HG03439 (cell line): ENCODE results near the gene CTDP1.

Experiments
- ATAC-seq: cut with Tn5 transposase; IDR thresholded peaks from one replicate; pipeline ENCODE4 v1.9.1; 2021; ENCODE audit warnings: mild to moderate bottlenecking, moderate library complexity; ENCODE audit not compliant: unreplicated experiment

The CTDP1 gene, protein sequence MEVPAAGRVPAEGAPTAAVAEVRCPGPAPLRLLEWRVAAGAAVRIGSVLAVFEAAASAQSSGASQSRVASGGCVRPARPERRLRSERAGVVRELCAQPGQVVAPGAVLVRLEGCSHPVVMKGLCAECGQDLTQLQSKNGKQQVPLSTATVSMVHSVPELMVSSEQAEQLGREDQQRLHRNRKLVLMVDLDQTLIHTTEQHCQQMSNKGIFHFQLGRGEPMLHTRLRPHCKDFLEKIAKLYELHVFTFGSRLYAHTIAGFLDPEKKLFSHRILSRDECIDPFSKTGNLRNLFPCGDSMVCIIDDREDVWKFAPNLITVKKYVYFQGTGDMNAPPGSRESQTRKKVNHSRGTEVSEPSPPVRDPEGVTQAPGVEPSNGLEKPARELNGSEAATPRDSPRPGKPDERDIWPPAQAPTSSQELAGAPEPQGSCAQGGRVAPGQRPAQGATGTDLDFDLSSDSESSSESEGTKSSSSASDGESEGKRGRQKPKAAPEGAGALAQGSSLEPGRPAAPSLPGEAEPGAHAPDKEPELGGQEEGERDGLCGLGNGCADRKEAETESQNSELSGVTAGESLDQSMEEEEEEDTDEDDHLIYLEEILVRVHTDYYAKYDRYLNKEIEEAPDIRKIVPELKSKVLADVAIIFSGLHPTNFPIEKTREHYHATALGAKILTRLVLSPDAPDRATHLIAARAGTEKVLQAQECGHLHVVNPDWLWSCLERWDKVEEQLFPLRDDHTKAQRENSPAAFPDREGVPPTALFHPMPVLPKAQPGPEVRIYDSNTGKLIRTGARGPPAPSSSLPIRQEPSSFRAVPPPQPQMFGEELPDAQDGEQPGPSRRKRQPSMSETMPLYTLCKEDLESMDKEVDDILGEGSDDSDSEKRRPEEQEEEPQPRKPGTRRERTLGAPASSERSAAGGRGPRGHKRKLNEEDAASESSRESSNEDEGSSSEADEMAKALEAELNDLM

DNA sequence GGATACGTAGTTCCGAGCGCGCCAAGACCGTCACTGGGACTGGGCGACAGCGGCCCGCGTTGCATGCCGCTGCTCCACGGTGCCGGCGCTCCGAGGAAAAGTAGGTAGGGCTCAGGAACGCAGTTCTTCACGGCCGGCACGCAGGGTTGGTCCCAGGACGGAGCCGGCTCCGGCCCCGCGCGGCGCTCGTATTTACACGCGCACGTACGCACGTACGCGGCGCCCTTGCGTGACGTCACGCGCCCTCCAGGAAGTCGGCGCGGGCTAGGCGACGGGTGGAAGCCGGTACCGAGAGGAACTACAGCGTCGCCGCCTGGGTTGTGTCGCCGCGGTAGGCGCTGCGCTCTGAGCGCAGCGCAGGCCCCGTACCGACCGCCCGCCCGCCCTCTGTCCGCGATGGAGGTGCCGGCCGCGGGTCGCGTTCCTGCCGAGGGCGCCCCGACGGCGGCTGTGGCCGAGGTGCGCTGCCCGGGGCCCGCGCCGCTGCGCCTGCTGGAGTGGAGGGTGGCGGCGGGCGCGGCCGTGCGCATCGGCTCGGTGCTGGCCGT lies at the start of gene CTDP1:
Gene CTDP1, plus strand, starts transcription at position 252 of the 548 bp plus-strand sequence. Its CDS starts 145 bp downstream, at position 397.
- peak; percentile 66 for ATAC-seq

DNA sequence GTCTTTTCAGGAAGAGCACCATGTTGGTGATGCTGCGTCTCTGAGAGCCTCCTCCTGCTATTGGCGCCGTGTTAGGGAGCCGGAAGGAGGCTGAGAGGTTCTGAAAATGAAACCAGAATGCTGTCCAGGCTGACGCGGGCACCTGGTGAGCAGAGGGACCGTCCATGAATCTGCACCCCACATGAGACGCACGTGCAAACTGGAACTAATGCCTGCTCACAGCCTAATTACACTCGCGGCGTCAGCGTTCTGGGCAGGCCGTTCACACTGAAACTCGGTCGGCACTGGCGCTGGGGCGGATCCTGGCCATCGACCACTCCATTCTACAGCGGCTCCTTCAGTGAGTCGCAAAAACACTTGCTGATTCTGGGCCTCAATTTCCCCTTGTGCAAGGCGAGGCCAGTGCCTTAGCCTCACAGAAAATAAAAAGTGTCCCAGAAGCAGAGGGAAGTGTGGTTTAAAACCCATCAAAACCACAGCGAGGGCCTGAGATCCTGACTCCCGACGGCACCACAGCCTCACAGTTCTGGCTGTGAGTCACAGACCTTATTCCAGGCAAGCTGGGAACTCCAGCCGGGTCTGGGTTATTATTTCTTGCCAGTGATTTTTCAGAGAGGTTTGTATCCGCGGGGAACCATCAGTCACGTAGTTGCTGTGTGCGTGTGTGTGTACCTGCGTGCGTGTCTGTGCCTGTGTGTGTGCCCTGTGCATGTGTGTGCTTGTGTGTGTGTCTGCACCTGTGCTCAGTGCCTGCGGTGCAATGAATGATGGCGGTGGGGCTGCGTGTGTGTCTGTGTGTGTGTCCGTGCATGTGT lies 49.1 kb upstream of the CTDP1 start:
- no peak for ATAC-seq

DNA sequence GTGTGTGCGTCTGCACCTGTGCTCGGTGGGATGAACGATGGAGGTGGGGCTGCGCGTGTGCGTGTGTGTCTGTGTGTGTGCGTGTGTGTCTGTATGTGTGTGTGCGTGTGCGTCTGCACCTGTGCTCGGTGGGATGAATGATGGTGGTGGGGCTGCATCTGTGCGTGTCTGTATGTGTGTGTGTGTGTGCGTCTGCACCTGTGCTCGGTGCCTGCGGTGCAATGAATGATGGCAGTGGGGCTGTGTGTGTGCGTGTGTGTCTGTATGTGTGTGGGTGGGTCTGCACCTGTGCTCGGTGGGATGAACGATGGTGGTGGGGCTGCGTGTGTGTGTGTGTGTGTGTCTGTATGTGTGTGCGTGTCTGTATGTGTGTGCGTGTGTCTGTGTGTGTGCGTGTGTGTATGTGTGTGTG lies 48.5 kb upstream of the CTDP1 start:
- no peak for ATAC-seq

DNA sequence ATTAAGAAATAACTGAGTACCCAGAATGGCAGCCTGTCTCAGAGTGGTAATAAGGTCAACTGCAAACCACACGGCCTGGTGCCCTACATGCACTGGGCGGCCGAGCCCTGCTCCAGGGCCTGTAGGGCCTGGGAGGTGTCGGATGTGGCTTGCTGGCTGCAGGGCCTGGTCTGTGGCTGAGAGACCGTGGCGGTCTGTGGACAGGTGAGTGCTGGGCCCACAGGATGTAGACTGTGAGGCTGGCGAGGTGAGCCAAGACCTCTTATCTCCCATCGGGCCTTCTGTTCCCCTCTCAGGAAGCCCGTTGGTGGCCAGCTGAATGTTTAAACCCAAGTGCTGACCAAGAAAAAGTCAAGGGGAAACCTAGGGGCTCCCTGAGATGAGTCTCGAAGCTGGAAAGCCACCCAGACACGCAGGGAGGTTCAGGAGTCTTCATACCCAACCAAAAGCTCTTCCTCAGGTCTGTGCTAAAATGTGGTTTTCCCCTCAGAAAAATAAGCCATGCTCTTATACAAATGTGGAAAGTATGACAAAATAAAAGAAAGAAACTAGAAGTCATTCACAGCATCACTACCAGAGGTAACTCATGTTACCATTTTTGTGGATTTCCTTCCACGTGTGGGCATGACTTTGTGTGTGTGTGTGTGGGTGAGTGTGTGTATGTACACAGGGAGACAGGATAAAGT lies 47.7 kb upstream of the CTDP1 start:
- no peak for ATAC-seq

DNA sequence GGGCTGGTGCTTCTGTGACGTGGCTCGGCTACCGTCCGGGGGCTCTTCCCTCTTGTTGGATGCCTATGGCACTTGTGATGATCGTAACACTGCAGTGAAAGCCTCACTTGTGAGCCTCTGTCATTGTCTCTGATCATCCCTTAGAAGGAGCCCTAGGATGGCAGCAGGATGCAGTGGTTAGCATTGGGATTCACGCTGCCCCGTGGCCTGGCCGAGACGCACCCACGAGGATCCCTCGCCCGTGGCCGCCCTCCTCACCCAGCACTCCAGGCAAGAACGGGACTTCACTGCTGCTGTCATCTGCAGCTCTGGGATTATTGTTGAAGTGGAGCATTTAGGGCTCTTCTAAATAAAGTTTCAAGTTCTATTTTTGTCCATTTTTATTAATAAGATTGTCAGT lies 46.8 kb upstream of the CTDP1 start:
- no peak for ATAC-seq

DNA sequence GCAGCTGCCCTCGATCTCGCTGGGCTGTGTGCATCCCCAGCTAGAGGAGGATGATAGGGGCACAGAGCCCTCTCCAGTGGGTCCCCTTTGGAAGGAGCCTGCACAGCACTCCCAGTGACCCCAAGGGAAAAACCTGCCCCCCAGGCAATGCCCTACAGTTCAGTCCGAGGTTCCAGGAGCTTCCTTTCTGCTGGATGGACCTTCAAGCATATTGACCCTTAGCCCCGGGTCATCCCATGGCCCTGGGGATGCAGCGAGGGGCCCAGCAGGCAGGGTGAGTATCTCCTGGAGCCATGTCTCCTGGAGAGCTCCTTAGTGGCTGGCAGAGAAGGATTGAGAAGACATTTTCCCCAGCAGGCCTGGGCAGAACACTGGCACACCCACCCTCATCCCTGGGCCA lies 45.4 kb upstream of the CTDP1 start:
- no peak for ATAC-seq

DNA sequence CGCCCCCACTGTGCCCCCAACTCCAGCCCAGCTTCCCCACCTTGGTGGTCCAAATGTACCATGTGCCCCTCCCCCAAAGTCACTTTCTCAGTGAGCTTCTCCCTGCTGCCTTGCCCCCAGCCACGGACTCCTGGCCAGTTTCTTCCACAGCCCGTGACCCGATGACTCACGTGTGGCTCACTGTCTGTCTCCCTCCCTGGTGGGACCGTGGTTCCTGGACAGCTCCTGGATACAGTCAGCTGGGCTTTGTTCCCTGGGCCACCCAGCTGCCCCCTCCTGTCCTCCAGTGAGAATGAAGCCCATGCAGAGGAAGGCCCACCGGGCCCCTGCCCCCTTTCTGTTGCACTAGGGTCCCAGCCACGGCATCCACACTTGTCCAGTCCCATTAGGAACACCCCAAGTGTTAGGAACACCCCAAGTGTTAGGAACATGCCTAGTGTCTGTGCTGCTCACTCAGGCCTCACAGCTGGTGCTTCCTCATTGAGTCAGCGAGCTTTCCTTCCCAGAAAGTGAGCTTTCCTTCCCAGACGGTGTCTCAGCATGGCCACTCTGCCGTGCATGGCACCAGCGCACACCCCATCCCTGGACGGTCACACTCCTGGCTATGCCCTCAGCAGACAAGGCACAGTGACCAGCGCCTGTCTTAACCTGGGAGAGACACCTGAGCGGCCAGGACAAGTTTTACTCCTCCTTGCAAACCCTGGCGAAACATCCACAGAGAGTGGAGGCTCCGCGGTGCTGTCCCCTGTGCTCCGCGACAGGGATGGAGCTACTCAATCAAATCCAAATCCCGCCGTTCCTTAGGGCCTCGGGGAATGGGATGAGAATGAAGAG lies 44.8 kb upstream of the CTDP1 start:
- ATAC-seq: no peak

DNA sequence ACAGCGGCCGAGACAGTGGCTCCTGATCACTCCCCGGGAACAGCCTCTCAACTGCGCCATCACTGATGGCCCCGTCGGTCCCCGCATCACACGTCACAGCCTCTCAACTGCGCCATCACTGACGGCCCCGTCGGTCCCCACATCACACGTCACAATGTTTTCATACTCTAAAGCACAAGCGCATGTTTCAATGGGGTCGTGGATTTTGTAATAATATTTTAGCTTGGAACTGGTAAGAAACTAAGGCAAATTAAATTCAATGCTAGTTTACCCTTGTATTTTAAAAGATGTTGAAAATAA lies 44.2 kb upstream of the CTDP1 start:
- ATAC-seq: no peak

DNA sequence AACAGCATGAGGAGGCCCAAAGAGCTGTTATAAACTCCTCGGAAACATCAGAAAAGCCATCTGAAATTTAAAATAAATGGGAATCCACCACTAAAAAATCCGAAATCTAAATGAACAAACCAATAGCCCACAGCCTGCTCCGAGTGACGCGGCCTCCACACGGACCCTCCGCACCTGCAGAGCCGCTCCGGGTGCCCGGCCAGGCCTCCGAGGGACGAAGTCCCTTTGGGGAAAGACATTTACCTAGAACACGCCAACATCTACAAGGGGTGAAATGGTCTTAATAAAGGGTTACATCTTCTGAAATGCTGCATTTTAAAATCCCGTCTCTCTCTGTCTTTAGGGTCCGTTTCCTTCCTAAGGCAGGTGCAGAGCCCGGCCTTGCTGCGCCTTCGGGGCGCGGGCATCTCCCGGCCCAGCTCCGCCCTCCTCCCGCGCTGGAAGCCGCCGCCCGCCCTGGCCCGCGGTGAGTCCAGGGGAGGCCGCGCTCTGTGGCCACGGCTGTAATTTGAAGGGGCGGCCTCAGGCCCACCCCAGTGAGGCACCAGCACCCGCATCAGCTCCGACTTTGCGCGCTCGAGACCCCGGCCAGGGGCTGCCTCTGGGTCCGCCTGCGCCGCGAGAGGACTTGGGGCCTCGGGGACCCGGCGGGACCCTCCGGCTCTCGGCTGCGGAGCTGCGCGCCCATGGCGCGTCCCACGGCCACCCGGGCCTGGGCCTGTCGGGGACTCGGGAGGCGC lies 42.3 kb upstream of the CTDP1 start:
- ATAC-seq: no peak

DNA sequence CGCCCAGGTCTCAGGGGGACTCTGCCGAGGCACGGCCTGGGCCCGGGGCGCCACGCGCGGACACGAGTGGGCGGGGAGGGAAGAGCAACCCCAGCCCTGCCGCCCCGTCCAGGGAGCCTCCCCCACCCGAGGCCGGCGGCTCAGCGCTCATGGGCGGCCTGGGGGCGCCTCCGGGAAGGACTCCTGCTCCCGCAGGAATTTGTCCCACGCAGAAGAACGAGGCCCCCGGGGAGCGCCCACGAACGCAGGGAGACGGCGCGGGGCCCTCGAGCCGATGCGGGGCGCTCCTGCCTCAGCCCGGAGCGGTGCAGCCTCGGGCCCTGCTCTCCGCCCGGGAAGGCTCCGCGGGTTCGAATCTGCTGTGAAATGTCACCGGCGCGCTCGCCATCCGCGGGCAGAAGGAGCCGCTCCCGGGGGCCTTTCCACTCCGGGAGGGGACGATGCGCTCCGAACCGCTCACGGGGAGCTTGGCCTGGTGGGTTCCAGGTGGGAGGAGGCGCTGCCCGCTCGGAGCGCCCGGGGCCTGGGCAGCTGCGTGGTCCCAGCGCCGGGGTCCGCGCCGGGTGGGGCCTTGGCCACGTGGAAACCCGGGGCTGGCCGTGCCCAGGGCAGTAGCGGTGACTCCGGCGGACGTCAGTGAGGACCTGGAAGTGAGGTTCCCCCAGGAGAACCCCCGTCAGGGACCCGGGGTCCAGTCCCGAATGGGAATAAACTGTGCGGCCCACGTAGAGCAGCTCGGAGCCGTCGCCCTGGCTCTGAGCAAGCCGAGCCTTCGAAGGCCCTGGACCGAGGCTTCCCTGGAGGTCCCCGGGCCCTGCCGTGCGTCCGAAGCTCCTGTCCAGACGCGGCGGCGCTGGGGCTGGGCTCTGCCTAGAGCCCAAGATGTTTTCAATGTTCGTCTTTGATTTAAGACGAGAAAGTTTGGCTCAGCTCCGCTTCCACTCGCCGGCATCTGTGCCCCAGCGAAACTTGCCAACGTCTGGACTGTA lies 41.4 kb upstream of the CTDP1 start:
- ATAC-seq: no peak

DNA sequence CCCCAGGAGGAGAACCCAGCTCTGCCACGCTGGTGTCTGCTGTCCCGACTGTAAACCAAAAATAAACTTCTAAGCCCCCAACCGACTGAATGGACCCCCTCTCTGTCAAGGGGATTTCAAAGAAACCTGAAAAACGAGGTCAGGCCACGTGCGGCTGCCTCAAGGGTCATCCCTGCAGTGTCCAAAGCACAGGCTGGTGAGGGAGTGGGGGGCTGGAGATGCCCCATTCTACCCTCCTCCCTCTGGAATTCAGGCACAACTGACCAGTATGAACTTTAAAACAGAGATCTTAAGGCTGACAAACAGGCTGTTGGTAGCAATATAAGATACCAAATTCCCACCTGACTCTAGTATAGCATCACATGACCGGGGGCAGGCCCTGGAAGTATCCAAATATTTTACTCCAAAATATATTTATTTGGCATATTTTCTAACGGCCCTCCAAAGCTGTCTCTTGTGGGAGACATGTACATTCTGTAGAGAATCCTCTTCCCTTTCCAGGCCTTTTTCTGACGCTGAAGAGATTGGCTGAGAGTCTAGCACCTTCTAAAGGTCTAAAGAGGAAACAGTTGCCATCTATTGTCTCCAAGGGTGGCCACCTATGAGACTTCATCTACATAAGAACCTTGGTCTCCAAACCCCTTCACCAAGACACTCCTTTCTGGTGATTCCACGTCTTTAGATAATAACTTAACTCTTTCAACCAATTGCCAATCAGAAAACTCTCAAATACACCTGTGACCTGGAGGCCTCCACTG lies 40.4 kb upstream of the CTDP1 start:
- ATAC-seq: no peak

DNA sequence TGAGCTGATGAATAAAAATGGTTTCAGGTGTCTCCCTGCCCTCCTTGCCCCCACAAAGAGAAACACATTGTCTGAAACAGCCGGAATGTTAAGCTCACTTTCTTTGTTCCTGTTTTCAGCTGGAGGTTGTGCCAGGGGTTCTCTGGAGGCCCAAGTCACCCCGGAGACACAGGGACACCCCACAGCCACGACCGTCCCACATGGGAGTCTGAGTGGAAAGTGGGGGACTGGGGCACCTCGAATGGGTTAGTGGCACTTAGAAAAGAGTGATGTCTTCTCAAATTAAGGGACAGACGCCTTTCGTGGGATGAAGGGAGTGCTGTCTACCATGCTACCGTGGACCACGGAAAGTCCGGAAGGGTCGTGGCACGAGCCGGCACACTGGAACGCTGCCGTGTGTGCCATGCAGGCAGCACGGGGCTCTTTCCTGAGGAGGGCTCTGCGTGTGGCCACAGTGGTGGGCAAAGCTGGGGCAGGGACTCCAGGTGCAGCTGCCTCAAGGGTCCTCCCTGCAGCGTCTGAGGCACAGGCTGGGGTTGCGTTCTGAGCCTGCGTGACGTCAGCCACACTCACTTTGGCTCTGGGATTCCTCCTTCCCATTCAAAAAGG lies 39.4 kb upstream of the CTDP1 start:
- ATAC-seq: no peak

DNA sequence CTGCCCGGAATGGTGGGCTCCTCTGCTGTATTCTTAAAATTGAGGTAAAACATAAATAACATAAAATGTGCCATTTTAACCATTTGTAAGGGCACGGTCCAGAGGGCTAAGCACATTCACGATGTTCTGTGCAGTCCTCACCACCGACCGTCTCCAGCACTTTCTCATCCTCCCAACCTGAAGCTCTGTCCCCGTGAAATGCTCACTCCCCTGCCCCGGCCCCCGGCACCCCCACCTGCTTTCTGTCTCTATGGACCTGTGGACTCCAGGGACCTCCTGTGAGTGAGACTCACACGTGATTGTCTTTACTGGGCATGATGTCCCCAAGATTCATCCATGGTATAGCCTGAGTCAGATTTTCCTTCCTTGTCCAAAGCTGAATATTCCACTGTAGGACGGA lies 38.7 kb upstream of the CTDP1 start:
- no peak for ATAC-seq

DNA sequence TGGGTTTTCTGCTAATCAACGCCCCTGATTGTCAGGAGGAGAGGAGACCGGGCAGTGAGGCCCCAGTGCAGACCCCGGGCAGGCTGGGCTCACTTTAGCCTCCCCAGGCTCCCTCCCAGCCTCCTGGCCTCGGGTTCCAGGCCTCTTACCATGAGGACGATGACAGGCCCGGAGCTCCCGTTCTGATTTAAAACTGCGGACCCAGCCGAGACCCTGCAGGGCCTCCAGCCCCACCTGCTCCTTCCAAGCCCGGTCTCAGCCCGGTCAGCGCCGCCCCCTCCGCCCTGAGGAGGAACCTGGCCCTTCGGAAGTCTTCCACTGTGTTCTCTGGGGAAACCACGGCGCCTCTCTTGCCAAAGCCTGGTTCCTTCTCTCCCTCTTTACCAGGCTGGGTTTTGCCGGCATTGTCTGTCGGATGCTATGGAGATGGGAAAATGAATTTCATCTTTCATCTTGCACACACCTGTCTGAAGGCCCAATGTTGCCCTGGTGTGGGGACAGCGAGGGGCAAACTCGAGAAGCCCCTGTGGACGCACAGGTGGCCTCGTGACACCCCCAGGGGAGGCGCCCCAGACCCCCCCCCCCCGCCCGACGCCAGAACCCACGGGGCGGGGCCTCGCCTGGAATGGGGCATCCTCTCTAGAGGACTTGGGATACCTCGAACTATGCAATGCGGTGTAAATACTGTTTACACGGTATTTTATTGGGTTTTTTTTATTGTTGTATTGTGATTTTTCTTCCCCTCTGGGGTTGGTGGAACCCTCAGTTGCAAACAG lies 37.7 kb upstream of the CTDP1 start:
- ATAC-seq: no peak

DNA sequence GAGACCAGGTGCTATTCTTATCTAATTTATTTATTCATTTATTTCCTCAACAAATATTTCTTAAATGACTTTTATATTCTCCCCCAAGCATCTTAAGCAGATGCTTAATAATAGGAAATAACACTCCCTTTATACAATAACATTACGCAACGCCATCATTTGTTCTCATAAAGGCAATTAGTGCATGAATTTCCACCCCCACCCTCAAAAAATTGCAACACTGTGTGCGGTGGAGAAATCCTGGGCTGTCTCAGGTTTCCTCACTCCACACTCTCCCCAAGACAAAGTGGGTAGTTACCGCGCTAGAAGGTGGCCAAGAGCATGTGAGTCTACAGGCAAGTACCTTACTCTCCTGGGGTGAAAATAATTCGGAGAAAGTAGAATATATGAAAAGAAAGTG lies 37.0 kb upstream of the CTDP1 start:
- ATAC-seq: no peak
